KBM-7 (cell line): ENCODE results near the gene SH2D4B.

ENCODE experiments used
- DNase-seq: peaks from one replicate; pipeline ENCODE4 v3.0.0-alpha.2; 2015
- in situ Hi-C: fragments of 300-500 bp; cut with MboI; formaldehyde crosslinking; loops from 2 replicates; pipeline ENCODE4 v1.14.3; 2020; ENCODE audit warnings: low sequenced_read_pairs, low pct_unique_long_range_greater_than_20kb, mixed read lengths

SH2D4B gene

GRCh38 chr10:80537736-80538480 is at the start of gene SH2D4B:
SH2D4B (plus strand) TSS chr10:80537902; CDS start chr10:80538332, 430 bp downstream.
- in situ Hi-C loops = no loop called here

GRCh38 chr10:80488539-80489066 is 49.1 kb upstream of the SH2D4B start:
- in situ Hi-C loops = no loop called here
- DNase-seq = no peak

More at GRCh38 chr10:80537736-80538480, at the start of gene SH2D4B:
- no peak for DNase-seq

- in situ Hi-C loops = no loop called here
- no peak for DNase-seq
Measured at GRCh38 chr10:80489371-80490112, 48.2 kb upstream of the SH2D4B start.

GRCh38 chr10:80491251-80492102 is 46.2 kb upstream of the SH2D4B start:
- in situ Hi-C loops = no loop called here
- DNase-seq = peak; percentile 70

- DNase-seq = no peak
- in situ Hi-C loops = no loop called here
Measured at GRCh38 chr10:80492848-80493521, 44.7 kb upstream of the SH2D4B start.

- in situ Hi-C loops = no loop called here
- DNase-seq = peak; percentile 81
Measured at GRCh38 chr10:80493522-80494051, 44.1 kb upstream of the SH2D4B start.

GRCh38 chr10:80496555-80497172 is 41.0 kb upstream of the SH2D4B start:
- DNase-seq = no peak
- in situ Hi-C loops = no loop called here

- no peak for DNase-seq
- in situ Hi-C loops = no loop called here
Measured at GRCh38 chr10:80497187-80498077, 40.3 kb upstream of the SH2D4B start.

GRCh38 chr10:80498078-80498832 is 39.4 kb upstream of the SH2D4B start:
- in situ Hi-C loops = no loop called here

GRCh38 chr10:80498833-80499741 is 38.6 kb upstream of the SH2D4B start:
- in situ Hi-C loops = no loop called here
- peak; percentile 79 for DNase-seq

More at GRCh38 chr10:80498078-80498832, 39.4 kb upstream of the SH2D4B start:
- DNase-seq = no peak

- no peak for DNase-seq
- in situ Hi-C loops = no loop called here
Measured at GRCh38 chr10:80500572-80501380, 36.9 kb upstream of the SH2D4B start.

- in situ Hi-C loops = no loop called here
- DNase-seq = no peak
Measured at GRCh38 chr10:80501381-80501912, 36.3 kb upstream of the SH2D4B start.

GRCh38 chr10:80501913-80502521 is 35.7 kb upstream of the SH2D4B start:
- in situ Hi-C loops = no loop called here
- DNase-seq = no peak
